ENCODE data around the gene MED27.

The MED27 gene

DNA sequence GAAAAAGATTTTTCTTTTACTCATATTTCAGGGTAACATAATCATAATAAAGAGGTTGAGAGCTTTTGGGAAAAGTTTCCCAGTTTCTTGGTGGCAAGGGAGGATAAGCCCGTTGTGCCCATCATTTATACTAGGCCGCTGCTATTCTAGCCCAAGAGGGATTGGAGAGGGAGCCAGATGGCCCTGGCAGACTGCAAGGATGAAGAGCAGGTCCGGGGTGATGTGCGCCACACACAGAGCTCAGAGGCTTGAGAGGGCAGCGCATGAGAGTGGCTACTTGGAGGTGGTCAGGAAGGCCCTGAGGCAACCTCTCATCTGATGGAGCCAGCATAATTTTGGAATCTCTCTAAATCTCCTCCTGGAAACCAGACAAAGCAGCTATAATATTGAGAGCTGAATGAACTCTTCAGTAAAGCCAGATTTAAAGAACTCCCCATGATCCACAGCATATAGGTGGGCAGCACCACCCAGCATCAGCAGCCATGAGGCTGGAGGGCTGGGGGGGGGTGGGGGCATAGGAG lies 110.1 kb downstream of the MED27 start:
- no peak for DNase-seq (ENCODE audit: low read depth in 2 of 2)

DNA sequence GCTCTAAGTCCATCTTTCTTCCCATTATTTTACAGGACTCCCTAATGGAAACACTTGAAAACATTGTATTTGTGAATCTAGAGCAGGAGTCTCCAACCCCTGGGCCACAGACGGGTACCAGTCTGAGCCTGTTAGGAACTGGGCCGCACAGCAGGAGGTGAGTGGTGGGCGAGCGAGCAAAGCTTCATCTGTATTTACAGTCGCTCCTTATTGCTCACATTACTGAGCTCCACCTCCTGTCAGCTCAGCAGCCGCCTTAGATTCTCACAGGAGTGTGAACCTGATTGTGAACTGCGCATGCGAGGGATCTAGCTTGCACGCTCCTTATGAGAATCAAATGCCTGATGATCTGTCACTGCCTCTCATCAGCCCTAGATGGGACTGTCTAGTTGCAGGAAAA lies 111.0 kb downstream of the MED27 start:
- DNase-seq (ENCODE audit: low read depth in 2 of 2), result no peak

DNA sequence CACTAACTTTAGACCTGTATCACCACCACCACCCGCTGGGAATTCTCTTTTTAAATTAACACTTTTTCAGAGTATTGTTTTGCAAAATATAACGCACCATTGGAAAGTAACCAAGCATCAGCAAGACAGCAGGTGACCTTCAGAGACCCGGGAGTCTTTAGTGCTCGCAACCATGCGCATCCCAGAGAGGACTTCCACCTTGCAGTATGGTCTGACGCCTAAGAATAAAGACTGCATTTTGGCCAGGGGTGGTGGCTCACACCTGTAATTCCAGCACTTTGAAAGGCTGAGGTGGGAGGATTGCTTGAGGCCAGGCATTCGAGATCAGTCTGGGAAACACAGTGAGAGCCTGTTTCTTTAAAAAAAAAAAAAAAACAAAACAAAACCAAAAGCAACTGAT lies 113.8 kb downstream of the MED27 start:
- DNase-seq (ENCODE audit: low read depth in 2 of 2), result no peak

DNA sequence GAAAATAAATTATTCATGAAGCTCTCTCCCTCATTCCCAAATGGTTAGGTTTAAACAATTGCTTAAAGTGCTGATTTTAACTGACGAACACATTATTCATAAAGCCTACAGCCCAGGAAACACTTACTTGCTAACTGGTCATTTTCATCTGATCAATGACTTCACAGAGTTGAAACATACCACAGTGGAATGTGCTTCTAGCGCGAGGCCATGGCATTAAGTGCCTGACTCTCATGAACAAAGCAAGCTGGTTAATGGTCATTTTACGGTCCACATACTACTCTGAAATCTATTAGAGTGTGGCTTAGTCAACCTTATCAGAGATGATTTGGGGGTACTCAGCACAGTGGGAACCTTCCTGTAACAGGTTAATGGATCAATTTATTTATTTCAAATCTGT lies 114.6 kb downstream of the MED27 start:
- DNase-seq (ENCODE audit: low read depth in 2 of 2), result no peak

DNA sequence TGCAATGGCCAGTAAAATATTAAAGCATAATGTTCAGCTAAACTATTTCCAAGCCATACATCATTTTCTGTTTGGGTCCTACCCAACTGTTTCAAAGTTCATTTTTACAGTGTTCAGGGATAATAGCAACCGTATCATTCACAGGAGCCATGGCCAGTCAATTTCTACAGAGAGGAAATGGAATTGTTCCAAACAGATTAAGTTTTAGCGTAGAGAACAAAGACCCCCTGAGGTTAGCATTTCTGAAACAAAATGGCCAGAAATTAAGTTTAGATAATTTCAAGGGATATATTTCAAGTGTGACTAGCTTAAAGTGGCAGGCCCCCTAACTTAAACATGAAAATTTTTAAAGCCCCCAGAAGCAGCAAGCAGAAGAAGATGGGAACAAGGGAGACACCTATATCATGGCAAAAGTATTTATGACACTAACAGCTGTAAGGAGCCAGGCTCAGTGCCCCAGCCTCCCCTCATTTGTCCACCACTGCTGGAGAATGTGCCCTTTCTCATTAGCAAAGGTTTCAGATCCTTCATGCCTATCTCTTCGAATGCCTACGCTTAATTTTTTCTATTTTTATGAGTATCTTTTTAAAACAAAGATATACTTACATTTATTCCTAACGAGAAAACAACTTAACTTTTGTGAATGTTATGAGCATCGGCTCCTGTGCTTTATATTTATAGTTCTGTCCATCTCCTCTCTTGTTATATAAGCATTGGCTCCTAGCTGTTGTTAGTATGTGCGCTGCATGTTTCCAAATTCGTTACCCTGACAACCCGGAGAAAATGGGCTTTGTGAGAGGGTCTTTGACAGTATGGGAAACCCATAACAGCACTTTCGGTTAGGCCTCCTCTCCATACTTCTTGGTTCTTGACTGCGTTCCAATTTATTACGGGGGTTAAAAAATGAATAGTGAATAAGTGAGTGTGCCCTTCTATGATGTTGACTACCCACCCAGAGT lies 116.3 kb downstream of the MED27 start:
- no peak for DNase-seq (ENCODE audit: low read depth in 2 of 2)

DNA sequence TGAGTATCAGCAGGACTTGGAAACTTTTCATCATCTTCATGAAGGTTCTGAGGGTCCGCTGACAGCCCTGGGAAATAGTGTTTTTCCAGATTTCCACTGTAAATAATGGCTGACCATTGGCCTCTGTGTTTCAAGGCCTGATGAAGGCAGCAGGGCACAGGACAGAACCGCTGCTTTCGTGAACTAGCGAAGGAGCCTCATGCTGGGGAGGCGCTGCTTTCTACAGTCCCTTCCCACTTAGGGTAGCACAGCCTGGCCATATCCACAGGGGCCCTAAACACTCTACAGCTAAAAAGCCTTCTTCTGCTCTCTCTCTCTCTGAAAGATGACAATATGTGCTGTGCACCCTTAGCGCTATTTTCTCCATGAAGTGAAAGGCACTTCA lies 118.2 kb downstream of the MED27 start:
- DNase-seq (ENCODE audit: low read depth in 2 of 2), result no peak

DNA sequence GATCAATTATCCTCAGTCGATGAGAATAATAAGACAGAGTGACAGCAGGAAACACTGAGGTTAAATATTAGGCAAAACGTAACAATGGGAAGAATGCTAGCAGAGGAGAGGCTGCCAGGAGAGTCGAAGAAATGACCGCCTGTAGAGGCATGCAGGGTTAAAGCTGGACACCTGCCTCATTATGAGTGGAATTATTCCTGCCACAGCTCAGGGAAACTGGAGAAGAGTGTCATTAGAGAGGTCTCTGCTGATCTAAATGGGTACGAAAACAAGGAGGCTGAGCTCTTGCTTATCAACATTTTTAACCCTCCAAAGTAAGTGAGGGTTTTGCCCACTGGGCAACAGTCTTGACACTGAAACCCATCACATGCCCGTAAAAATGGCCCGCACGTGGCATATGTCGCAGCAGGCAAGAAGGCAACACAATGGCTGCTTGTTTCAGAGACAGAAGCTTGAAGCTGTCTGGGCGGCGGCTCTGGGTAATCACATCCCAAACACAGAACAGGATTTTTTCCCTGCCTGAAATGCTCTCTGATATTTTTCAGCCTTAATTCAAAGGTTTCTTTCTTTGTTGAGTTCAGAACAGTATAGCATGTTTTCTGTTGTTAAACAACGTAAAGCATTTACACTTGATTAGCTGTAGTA lies 118.7 kb downstream of the MED27 start:
- no peak for DNase-seq (ENCODE audit: low read depth in 2 of 2)

DNA sequence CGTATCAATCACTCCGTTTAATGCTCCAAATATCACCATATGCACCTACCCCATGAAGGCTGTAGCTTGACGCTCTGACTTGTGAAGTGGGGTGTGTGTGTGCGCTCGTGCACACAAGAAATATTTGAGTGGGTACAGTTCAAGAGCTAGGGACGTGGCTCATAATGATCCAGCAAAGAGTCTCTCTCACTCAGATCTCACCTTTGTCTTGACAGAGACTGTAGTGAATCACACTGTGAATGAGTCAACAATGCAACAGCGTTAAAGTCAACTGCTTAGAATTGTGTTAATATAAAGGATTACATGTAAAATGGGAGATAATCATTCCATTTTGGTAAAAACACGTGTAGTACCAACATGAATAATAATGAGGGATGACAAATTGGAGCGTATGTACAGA lies 119.4 kb downstream of the MED27 start:
- no peak for DNase-seq (ENCODE audit: low read depth in 2 of 2)

DNA sequence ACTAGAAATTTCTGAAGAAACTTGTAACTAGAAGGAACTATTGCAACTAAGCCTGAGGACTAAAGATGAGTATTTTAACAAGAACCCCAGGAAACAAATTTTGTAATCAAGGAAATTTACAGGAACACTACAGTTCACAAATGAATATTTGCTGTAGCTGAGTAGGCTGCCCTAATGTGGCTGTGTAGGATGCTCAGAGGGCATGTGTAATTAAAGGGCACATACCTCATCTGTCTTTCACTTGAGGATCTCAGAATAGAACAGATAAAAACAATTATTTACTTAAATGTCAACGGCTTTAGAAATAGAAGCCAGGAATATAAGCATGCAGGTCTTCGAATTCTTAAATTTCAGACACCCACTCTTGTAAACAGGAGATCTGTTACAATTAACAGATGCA lies 119.8 kb downstream of the MED27 start:
- no peak for DNase-seq (ENCODE audit: low read depth in 2 of 2)

DNA sequence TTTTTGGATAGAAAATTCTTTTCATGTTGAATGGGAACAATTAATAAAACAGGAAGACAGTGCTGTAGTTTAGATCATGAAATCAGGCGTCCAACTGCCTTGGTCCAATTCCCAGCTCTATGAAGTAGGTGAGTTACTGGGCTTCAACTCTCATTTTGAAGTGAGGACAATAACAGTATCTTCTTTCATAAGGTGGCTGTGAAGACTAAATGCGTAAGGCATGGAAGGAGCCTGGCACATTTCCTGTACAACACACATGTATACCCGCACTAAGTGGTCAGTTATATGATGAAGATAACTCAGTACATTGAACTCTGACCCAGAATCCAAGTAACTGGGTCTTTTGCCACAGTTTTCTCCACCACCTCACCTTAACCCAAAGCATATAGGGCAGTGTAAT lies 120.6 kb downstream of the MED27 start:
- DNase-seq (ENCODE audit: low read depth in 2 of 2), result no peak

DNA sequence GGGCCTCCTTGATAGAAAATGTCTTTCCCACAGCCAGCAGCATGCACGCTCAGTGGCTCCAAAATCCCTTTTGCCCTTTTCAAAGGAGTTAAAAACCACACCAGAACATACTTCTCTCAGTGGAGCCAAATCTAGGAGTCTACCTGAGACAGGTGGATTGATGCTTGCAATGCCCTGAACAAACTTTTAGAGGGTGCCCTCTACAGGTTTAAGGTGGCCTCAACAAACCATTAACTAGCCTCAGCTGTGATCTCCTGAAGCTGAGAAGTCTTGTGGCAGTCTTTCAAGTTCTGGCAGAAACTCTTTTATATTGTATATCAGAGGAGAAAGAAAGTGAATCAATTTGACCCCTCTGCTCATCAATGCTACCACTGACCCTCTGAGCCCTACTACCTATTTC lies 125.4 kb downstream of the MED27 start:
- no peak for DNase-seq (ENCODE audit: low read depth in 2 of 2)

DNA sequence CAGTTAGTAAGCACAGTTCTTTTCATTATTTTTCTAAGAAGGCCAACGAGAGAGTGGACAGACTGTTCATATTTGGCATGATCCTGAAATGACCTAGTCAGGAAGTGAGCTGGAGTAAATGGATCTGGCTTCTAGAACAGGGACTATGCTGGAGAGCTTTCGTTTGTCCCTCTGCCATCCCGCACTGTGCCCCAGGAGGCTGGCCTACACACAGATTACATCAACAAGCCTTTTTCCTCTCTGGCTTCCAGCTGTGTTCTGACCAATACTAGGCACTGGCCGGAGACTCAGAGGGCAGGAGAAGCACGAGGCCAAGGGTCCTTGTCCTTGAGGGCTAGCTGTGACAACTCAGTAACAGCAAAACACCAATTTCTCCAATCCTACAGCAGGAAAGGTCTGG lies 127.8 kb downstream of the MED27 start:
- no peak for DNase-seq (ENCODE audit: low read depth in 2 of 2)

DNA sequence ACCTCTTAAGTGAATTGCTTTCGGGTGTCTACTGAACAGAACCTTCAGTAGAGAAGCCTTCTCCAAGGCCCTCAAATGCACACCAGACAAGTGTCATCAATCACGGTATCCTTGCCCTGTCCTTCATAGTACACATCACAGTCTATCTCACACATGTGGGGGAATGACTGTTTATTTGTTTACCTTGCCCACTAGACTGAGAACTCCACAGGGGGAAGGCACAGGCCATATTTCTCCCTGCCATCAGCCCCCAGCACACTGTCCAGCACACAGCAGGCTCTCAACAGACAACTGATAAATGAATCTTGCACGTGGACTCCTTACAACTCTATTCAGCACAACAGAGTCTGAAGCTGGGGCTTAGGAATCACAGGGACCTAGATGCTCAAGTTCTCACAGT lies 128.5 kb downstream of the MED27 start:
- no peak for DNase-seq (ENCODE audit: low read depth in 2 of 2)

DNA sequence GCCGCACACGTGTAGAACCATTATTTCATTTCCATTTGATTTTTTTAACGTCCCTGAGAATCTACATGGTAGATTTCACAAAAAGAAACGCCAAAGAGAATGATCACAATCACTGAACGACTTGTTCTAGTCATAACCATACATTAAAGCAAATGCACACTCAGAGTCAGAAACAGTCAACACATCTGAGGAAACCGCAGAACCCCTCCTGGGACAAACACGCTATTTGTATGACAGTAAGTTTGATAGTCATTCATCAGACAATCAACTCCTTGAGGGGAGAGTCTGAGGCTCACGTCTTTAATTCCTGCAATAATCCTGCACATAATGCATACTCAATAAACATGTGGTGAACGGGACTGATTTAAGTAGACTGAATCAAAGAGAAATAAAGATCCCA lies 129.2 kb downstream of the MED27 start:
- DNase-seq (ENCODE audit: low read depth in 2 of 2), result no peak

DNA sequence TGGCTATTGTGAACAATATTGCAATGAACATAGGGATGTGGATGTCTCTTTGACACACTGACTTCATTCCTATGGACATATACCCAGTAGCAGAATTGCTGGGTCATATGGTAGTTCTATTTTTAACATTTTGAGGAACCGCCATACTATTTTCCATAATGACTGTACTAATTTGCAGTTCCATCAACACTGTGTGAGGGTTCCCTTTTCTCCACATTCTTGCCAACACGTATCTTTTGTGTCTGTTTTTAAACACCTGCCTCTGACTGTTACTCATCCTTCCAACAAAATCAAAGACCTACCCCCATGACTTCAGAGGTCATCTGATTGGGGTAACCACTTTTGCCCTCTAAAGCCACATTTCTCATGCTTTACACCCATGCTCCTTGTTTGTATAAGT lies 133.5 kb downstream of the MED27 start:
- no peak for DNase-seq (ENCODE audit: low read depth in 2 of 2)

DNA sequence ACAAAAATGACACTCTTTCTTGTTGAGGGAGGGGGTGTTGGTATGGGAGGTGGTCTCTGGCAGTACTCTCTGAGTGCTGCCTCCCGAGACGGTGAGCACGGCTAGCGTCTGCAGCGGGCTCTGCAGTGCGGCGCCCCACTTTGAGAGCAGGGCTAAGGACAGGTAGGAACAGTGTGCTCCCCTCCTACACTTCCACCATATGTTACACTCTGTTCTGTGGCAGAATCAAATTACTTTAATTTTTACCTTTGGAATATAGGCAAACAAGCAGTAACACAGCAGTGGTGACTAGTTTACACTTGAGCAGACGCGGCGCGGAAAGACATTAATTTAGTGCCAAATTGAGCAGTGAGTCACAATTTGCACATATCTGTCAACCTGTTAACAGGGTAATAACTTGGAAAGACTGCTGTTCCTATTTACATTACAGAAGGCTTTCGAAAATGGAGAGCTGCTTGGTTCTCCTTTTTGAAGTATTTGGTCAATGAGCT lies 136.3 kb downstream of the MED27 start:
- no peak for DNase-seq (ENCODE audit: low read depth in 2 of 2)

DNA sequence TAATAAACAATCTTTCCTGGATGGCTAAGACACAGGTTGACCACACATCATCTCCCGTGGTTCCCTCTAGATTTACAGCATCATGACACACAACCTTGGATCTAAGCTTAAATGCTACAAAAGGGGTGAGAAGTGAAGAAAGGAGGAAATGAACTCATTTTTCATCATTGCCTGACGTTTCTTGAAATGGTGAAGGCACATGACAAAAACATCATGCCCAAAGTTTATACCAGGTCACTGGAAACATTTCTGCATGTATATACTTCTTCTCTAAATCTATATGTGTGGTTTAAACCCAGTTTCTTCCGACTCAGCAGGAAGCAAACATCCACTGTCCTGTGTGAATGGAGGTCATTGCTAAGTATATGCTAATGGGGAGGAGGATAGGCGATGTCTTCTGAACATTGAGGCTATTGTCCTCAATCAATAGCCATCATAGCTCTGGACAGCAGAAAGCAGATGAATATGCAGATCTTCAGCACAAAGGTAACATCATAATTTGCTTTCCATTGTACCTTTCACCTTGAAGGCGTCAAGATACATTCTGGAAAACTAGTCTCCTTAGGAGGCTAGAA lies 137.4 kb downstream of the MED27 start:
- no peak for DNase-seq (ENCODE audit: low read depth in 2 of 2)

DNA sequence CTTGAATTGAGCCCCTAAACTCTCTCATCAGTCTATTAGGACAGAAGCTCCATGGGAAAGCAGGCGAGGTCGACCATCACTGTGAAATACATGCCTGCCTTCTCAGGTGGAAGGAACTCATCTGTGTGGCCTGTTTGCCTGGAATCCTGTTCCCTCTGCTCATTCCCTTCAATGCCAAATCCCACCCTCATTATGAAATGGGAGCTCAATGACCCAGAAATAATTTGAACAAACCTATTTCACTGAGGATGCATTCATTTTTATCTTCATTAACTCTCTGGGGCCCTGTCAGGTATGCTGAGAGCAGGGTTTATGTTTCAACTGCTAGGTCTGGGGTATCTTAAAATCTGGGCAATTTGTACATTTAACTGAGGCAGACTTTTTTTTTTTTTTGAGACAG lies 142.2 kb downstream of the MED27 start:
- DNase-seq (ENCODE audit: low read depth in 2 of 2), result no peak

DNA sequence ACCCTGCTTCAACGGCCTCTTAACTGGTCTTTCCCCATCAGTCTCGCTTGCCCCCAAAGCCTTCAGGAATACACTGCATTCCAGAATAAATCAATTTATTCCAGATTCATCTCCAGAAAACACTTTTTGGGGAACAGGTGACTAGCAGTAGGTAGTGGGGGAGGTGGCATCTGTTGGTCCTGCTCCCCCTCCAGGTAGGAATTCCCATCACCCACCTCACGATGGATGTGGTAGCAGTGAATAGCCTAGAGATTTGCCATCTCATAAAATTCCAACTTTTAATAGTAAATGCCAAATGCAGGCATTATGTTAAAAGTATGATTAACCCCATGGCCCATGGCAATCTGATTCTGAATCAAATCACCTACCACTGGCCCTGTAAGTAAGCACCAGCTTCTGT lies 142.7 kb downstream of the MED27 start:
- DNase-seq (ENCODE audit: low read depth in 2 of 2), result no peak

DNA sequence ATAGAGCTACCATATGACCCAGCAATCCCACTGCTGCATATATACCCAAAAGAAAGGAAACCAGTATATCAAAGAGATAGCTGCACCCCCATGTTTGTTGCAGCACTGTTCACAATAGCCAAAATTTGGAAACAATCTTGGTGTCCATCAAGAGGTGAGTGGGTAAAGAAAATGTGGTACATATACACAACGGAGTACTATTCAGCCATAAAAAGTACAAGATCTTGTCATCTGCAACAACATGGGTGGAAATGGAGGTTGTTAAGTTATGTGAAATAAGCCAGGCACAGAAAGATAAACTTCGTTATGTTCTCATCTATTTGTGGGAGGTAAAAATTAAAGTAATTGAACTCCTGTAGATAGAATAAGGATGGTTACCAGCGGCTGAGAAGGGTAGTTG lies 145.0 kb downstream of the MED27 start:
- no peak for DNase-seq (ENCODE audit: low read depth in 2 of 2)

DNA sequence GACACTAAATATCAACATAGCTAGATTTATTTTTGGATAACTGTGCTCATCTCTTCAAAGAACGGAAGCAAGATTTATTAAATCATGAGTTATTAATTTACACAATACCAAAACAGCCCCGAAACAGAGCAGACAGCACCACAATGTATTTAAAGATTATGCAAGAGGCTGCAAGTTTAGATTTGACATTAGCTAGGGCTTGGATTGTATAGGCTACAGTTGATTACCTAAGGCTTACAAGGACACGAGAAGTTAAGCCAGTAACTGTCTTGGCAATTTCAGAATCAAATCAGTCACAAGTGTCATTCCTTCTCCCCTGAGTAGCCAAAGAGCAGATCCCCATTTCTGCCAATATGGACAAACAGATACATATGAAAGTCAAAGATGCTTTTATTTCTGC lies 152.6 kb downstream of the MED27 start:
- DNase-seq (ENCODE audit: low read depth in 2 of 2), result no peak

DNA sequence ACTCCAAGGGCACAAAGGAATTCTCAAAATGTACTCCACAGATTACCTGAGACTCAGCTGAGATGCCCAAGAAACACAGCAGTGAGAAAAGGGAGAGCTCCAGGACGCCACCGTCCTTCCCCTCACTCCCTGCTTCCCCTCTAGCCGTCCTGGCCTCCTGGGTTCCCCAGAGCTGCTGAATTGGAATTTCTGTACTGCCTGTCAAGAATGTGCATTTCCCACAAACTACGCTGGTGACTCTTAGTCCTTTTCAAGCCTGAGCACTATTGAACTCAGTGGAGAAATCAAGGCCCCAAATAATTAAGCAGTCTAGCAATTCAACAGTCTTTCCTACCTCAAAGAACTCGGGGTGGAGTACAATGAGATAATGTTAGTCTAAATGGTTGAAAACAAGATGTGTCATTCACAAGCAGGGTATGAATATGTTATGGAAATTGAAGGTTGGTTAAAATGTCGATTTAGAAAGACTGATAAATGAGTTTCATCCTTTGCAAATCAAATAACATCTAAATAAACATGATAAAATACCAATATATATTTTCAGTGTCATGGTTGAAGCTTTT lies 153.2 kb downstream of the MED27 start:
- no peak for DNase-seq (ENCODE audit: low read depth in 2 of 2)

Data from stimulated activated CD8-positive, alpha-beta memory T cell treated with anti-CD3 and anti-CD28 coated beads, Interleukin-2, amount 100 ng/mL, for 48 hours (primary cell).